Astrocyte (in vitro differentiated cells and primary cell): Measurements from ENCODE around the gene SUSD4. TPM values are rescaled to one million over a fixed set of nuclear protein-coding genes. Genes with fewer than 3 reads are reported as not detected.
A peak's percentile ranks its signal among the peaks of the same experiment; 100 is the strongest.

Experiments
- DNase-seq: peaks from one replicate; pipeline ENCODE4 v3.0.0-alpha.2; 2010; ENCODE audit warnings: low read depth
- FAIRE-seq: peaks from 2 replicates; lab custom pipeline; 2011; peaks lifted over from hg19 to GRCh38; lab: Jason Lieb, UNC
- H2AFZ ChIP-seq: 2 replicates; pipeline ENCODE4 v1.6.0; 2012; ENCODE audit warnings: low read depth, low read length, inconsistent platforms
- H3K27ac ChIP-seq: 2 replicates; pipeline ENCODE4 v1.5.1; 2011; ENCODE audit warnings: low read depth, low read length, inconsistent platforms
- H3K27me3 ChIP-seq: 2 replicates; pipeline ENCODE4 v1.6.0; 2011; ENCODE audit warnings: low read length, inconsistent platforms; ENCODE audit not compliant: insufficient read depth
- H3K36me3 ChIP-seq: 2 replicates; pipeline ENCODE4 v1.5.1; 2011; ENCODE audit warnings: low read length, inconsistent platforms; ENCODE audit not compliant: insufficient read depth
- H3K4me1 ChIP-seq: 2 replicates; pipeline ENCODE4 v1.5.1; 2011; ENCODE audit warnings: low read length, inconsistent platforms; ENCODE audit not compliant: insufficient read depth
- H3K4me2 ChIP-seq: 2 replicates; pipeline ENCODE4 v1.6.0; 2012; ENCODE audit warnings: low read length, inconsistent platforms
- H3K4me3 ChIP-seq: 2 replicates; pipeline ENCODE4 v1.5.1; 2011; ENCODE audit warnings: low read depth, mild to moderate bottlenecking, low read length, inconsistent platforms; ENCODE audit not compliant: insufficient read depth
- H3K79me2 ChIP-seq: 2 replicates; pipeline ENCODE4 v1.6.0; 2012; ENCODE audit warnings: mild to moderate bottlenecking, low read length, inconsistent platforms; ENCODE audit not compliant: insufficient read depth
- H3K9ac ChIP-seq: 2 replicates; pipeline ENCODE4 v1.6.0; 2012; ENCODE audit warnings: mild to moderate bottlenecking, low read length, inconsistent platforms
- H3K9me3 ChIP-seq: 2 replicates; pipeline ENCODE4 v1.5.1; 2012; ENCODE audit warnings: low read depth, mild to moderate bottlenecking, low read length, inconsistent platforms; ENCODE audit not compliant: insufficient read depth
- H4K20me1 ChIP-seq: 2 replicates; pipeline ENCODE4 v1.6.0; 2012; ENCODE audit warnings: low read length, inconsistent platforms; ENCODE audit not compliant: insufficient read depth
- H3K27ac Mint-ChIP-seq: one replicate; pipeline ENCODE4 v1.8.0; 2021; ENCODE audit warnings: mild to moderate bottlenecking, mixed read lengths; ENCODE audit not compliant: unreplicated experiment
- H3K27me3 Mint-ChIP-seq: one replicate; pipeline ENCODE4 v1.8.0; 2021; ENCODE audit warnings: low read depth, mixed read lengths; ENCODE audit not compliant: unreplicated experiment
- H3K36me3 Mint-ChIP-seq: one replicate; pipeline ENCODE4 v1.8.0; 2021; ENCODE audit warnings: low read depth, mixed read lengths; ENCODE audit not compliant: unreplicated experiment
- H3K4me1 Mint-ChIP-seq: one replicate; pipeline ENCODE4 v1.8.0; 2021; ENCODE audit warnings: low read depth, mixed read lengths; ENCODE audit not compliant: unreplicated experiment
- H3K4me3 Mint-ChIP-seq: one replicate; pipeline ENCODE4 v1.8.0; 2021; ENCODE audit warnings: mild to moderate bottlenecking, moderate library complexity, mixed read lengths; ENCODE audit not compliant: unreplicated experiment
- H3K9me3 Mint-ChIP-seq: one replicate; pipeline ENCODE4 v1.8.0; 2021; ENCODE audit warnings: mild to moderate bottlenecking, mixed read lengths; ENCODE audit not compliant: unreplicated experiment
- EZH2 ChIP-seq: IDR thresholded peaks from 2 replicates; pipeline ENCODE4 v1.6.1; 2012; ENCODE audit warnings: mild to moderate bottlenecking, low read length, inconsistent platforms; ENCODE audit not compliant: insufficient read depth
- total RNA-seq: library from RNA; stranded (reverse); gene quantifications from 2 replicates; pipeline ENCODE4 v1.2.1, GENCODE V29; 2021
- TF ChIP-seq, protein P1 (sequence below): IDR thresholded peaks from 2 replicates; pipeline ENCODE4 v1.5.1; 2011; ENCODE audit warnings: low read depth, mild to moderate bottlenecking, inconsistent platforms, low read length, moderate library complexity; ENCODE audit not compliant: insufficient read depth

SUSD4 gene
- total RNA-seq, 1 donor from 2014 or later, result 9.2 TPM

DNA sequence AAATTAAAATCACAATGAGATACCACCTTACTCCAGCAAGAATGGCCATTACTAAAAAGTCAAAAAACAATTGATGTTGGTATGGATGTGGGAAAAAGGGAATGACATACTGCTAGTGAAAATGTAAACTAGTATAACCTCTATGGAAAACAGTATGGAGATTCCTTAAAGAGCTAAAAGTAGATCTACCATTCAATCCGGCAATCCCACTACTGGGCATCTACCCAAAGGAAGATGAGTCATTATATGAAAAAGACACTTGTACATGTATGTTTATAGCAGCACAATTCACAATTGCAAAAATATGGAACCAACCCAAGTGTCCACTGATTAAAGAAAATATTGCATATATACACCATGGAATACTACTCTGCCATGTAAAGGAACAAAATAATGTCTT lies 37.2 kb downstream of the SUSD4 start:
- no peak overlapping the region for H3K27ac ChIP-seq
- DNase-seq (peak; percentile 27), FAIRE-seq (no peak)
- Mint-ChIP-seq H3K27ac (no peak overlapping the region), H3K9me3 (no peaks in the 10 kb centered on the region), H3K4me3 (no peak overlapping the region), H3K27me3 (peaks cover 13% of the 10 kb centered on the region), H3K4me1 (peaks cover 20% of the 10 kb centered on the region), H3K36me3 (peaks cover 3% of the 10 kb centered on the region)
- H3K9ac ChIP-seq, result no peak overlapping the region
- no peak overlapping the region for H2AFZ ChIP-seq
- no peak overlapping the region for H3K4me2 ChIP-seq
- H3K27me3 ChIP-seq, result peaks cover 11% of the 10 kb centered on the region
- H3K4me3 ChIP-seq, result no peak overlapping the region
- H4K20me1 ChIP-seq, result no peaks in the 10 kb centered on the region
- TF ChIP-seq, protein P1, sequence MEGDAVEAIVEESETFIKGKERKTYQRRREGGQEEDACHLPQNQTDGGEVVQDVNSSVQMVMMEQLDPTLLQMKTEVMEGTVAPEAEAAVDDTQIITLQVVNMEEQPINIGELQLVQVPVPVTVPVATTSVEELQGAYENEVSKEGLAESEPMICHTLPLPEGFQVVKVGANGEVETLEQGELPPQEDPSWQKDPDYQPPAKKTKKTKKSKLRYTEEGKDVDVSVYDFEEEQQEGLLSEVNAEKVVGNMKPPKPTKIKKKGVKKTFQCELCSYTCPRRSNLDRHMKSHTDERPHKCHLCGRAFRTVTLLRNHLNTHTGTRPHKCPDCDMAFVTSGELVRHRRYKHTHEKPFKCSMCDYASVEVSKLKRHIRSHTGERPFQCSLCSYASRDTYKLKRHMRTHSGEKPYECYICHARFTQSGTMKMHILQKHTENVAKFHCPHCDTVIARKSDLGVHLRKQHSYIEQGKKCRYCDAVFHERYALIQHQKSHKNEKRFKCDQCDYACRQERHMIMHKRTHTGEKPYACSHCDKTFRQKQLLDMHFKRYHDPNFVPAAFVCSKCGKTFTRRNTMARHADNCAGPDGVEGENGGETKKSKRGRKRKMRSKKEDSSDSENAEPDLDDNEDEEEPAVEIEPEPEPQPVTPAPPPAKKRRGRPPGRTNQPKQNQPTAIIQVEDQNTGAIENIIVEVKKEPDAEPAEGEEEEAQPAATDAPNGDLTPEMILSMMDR, result no peak
- TF ChIP-seq EZH2, result no peak
- no peaks in the 10 kb centered on the region for H3K79me2 ChIP-seq
- H3K9me3 ChIP-seq, result no peaks in the 10 kb centered on the region
- H3K4me1 ChIP-seq, result peaks cover 9% of the 10 kb centered on the region
- no peaks in the 10 kb centered on the region for H3K36me3 ChIP-seq

DNA sequence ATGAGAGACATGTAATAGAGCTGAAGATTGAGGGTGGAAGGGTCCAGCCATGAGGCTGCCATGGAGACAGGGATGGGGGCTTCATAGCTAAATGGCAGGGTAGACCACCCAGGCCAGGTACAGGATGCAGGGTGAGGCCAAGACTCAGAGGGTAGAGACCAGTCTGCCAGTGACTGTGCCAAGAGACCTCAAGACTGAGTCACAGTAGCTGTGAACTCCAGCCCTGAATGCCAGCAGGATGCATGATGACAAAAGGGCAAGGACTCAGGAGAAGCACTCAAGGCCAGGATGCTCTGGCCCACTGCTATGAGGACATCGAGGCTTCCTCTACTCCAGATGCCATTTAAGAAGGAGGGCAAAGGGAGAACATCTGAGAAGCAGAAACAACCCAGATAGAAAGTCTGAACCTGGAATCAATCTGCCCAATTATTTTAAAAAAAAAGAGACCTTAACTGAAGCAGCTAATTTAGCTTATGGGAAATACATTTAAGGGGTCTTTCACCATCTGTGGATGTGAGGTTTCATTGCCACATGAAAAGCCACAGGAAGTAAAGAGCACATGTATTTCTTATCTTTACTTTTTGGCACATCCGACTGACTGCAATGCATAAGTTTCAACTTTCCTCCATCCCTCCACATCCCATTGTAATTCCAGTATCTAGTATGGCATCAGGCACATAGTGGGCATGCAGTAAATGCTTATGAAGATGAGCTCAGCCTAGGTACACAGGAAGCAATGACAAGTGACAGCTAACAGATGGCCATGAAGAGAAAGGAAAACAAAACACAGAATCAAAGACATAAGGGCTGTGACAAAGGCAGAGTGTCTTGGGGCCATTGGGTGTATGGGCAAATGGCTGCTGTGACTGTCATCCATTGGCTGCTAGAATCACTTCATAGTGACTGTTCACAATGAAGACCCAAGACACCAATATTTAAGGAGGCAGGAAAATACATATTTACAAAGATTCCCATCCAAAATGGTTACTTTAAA lies 40.2 kb downstream of the SUSD4 start:
- no peaks in the 10 kb centered on the region for H3K9me3 ChIP-seq
- no peak overlapping the region for H3K4me3 Mint-ChIP-seq

More for the DNA sequence above, 40.2 kb downstream of the SUSD4 start:
- DNase-seq (no peak), FAIRE-seq (no peak)
- H3K36me3 ChIP-seq, result no peaks in the 10 kb centered on the region
- H3K27me3 ChIP-seq, result peaks cover 11% of the 10 kb centered on the region
- no peak overlapping the region for H3K4me3 ChIP-seq
- H3K4me1 ChIP-seq, result no peaks in the 10 kb centered on the region
- Mint-ChIP-seq H3K27ac (no peak overlapping the region), H3K36me3 (peaks cover 7% of the 10 kb centered on the region), H3K27me3 (peaks cover 13% of the 10 kb centered on the region), H3K9me3 (peaks cover 2% of the 10 kb centered on the region), H3K4me1 (peaks cover 12% of the 10 kb centered on the region)
- H4K20me1 ChIP-seq, result no peaks in the 10 kb centered on the region
- no peak overlapping the region for H3K4me2 ChIP-seq
- no peak overlapping the region for H3K27ac ChIP-seq
- H3K79me2 ChIP-seq, result no peaks in the 10 kb centered on the region
- H2AFZ ChIP-seq, result no peak overlapping the region
- no peak for TF ChIP-seq EZH2
- TF ChIP-seq, protein P1, result no peak
- no peak overlapping the region for H3K9ac ChIP-seq
